GM21390 (cell line): Measurements from ENCODE around the gene NUP98.
"Not testable (repeated sequence)": the region's sequence is repeated elsewhere in the genome, so short reads cannot be mapped to it uniquely, and the experiment has no call there.

ENCODE experiments used
- ATAC-seq: cut with Tn5 transposase; IDR thresholded peaks from one replicate; pipeline ENCODE4 v1.9.1; 2021; ENCODE audit not compliant: unreplicated experiment

The NUP98 gene

GRCh38 chr11:3802011-3802790 is 4.8 kb upstream of the NUP98 start:
- ATAC-seq, result no peak

- ATAC-seq, result no peak
Measured at GRCh38 chr11:3799873-3800272, 2.5 kb upstream of the NUP98 start.

GRCh38 chr11:3799143-3799542 is 1.8 kb upstream of the NUP98 start:
- ATAC-seq, result no peak

GRCh38 chr11:3796801-3797328 is 489 bp downstream of the NUP98 start:
- ATAC-seq, result peak; percentile 36

GRCh38 chr11:3796346-3796745 is 1.0 kb downstream of the NUP98 start:
- no peak for ATAC-seq

GRCh38 chr11:3796002-3796311 is 1.4 kb downstream of the NUP98 start:
- ATAC-seq, result no peak

GRCh38 chr11:3795131-3796001 is 2.0 kb downstream of the NUP98 start:
- ATAC-seq, result no peak

GRCh38 chr11:3794387-3794786 is 3.0 kb downstream of the NUP98 start:
- ATAC-seq, result not testable (repeated sequence)

GRCh38 chr11:3786781-3787428 is 10.4 kb downstream of the NUP98 start:
- ATAC-seq, result no peak

GRCh38 chr11:3783611-3784010 is 13.7 kb downstream of the NUP98 start:
- ATAC-seq, result no peak

- no peak for ATAC-seq
Measured at GRCh38 chr11:3782963-3783362, 14.4 kb downstream of the NUP98 start.

- no peak for ATAC-seq
Measured at GRCh38 chr11:3781423-3781822, 15.9 kb downstream of the NUP98 start.

GRCh38 chr11:3775736-3776406 is 21.5 kb downstream of the NUP98 start:
- ATAC-seq, result no peak

GRCh38 chr11:3773180-3773579 is 24.2 kb downstream of the NUP98 start:
- no peak for ATAC-seq

GRCh38 chr11:3767536-3767935 is 29.8 kb downstream of the NUP98 start:
- ATAC-seq, result no peak

- not testable (repeated sequence) for ATAC-seq
Measured at GRCh38 chr11:3766836-3767235, 30.5 kb downstream of the NUP98 start.

- no peak for ATAC-seq
Measured at GRCh38 chr11:3764266-3764665, 33.1 kb downstream of the NUP98 start.

- ATAC-seq, result no peak
Measured at GRCh38 chr11:3755151-3755550, 42.2 kb downstream of the NUP98 start.

GRCh38 chr11:3753110-3753509 is 44.2 kb downstream of the NUP98 start:
- no peak for ATAC-seq

GRCh38 chr11:3747704-3748103 is 49.6 kb downstream of the NUP98 start:
- ATAC-seq, result no peak

- no peak for ATAC-seq
Measured at GRCh38 chr11:3745161-3745560, 52.2 kb downstream of the NUP98 start.
